ENCODE results near the gene CBX6. TPM values are rescaled to one million over a fixed set of nuclear protein-coding genes. Genes with fewer than 3 reads are reported as not detected.
A peak's percentile ranks its signal among the peaks of the same experiment; 100 is the strongest.

Gene CBX6
- total and polyA plus RNA-seq, 10 donors: 10.2 to 72.2 (median 38.7) TPM

GRCh38 chr22:38845004-38845740, 26.8 kb downstream of the CBX6 start:
- no peak for TF ChIP-seq CTCF (IDR thresholded peaks at IDR 0.05 in 8 of 11, conservative IDR thresholded peaks at IDR 0.05 in 3 of 11)
- TF ChIP-seq POLR2A (IDR thresholded peaks at IDR 0.05): no peak
- TF ChIP-seq POLR2AphosphoS5 (IDR thresholded peaks at IDR 0.05): no peak
- Histone ChIP-seq H3K36me3 (no peaks in the 10 kb centered on the region), H3K27me3 (replicated peaks in 1 of 7) (peaks cover 0 to 64% (median 23%) of the 10 kb centered on the region in 7 donors), H3K27ac (no peak overlapping the region), H3K9me3 (no peaks in the 10 kb centered on the region), H3K4me3 (no peak overlapping the region), H3K4me1 (peaks cover 8 to 33% (median 17%) of the 10 kb centered on the region in 6 donors)
- DNase-seq: no peak
- 62 to 81% (median 78%) methylated on average over 17 of the region's 17 CpGs for WGBS, 5 donors
- intact Hi-C loops (cut with DNase I; ENCODE audit: low total_unique reads): no loop called here

- Histone ChIP-seq H3K4me1 (peaks cover 8 to 33% (median 17%) of the 10 kb centered on the region in 6 donors), H3K9me3 (no peaks in the 10 kb centered on the region), H3K27me3 (replicated peaks in 1 of 7) (peaks cover 0 to 64% (median 23%) of the 10 kb centered on the region in 7 donors), H3K36me3 (no peaks in the 10 kb centered on the region), H3K27ac (peak overlapping the region in 2 of 8 donors; percentile 13 to 71), H3K4me3 (peak overlapping the region in 5 of 8 donors; percentile 29 to 74 (median 46))
- intact Hi-C loops (cut with DNase I; ENCODE audit: low total_unique reads): no loop called here
- 14 to 29% (median 18%) methylated on average over 15 to 22 of the region's 22 CpGs for WGBS, 5 donors
- no peak for DNase-seq
- TF ChIP-seq POLR2AphosphoS5 (IDR thresholded peaks at IDR 0.05) (no peak), POLR2A (IDR thresholded peaks at IDR 0.05) (no peak)
Measured at GRCh38 chr22:38844315-38845003, 27.6 kb downstream of the CBX6 start.

- intact Hi-C loops (cut with DNase I; ENCODE audit: low total_unique reads): no loop called here
- H3K27ac ChIP-seq: peak within 1 kb of the TSS in 5 of 8 donors; percentile 38 to 71 (median 61)
- DNase-seq: no peak
- H3K9me3 ChIP-seq: no peaks in the 10 kb centered on the region
- no peaks in the 10 kb centered on the region for H3K36me3 ChIP-seq
- TF ChIP-seq CTCF (IDR thresholded peaks at IDR 0.05 in 8 of 11, conservative IDR thresholded peaks at IDR 0.05 in 3 of 11) (no peak), POLR2AphosphoS5 (IDR thresholded peaks at IDR 0.05) (peak; percentile 66 to 75 (median 68)), POLR2A (IDR thresholded peaks at IDR 0.05) (no peak)
- H3K27me3 ChIP-seq (replicated peaks in 1 of 7): peaks cover 0 to 59% (median 23%) of the 10 kb centered on the region in 7 donors
- H3K4me1 ChIP-seq: peaks cover 8 to 33% (median 17%) of the 10 kb centered on the region in 6 donors
- WGBS, 5 donors: 0 to 1% (median 0%) methylated on average over 14 to 105 of the region's 105 CpGs
- H3K4me3 ChIP-seq: peak within 1 kb of the TSS; percentile 34 to 74 (median 44)
Measured at GRCh38 chr22:38843657-38844314, 28.2 kb downstream of the CBX6 start, which contains the start of gene NPTXR. TSS of gene NPTXR (minus strand) at chr22:38844028.

GRCh38 chr22:38843201-38843656, 28.8 kb downstream of the CBX6 start:
- Histone ChIP-seq H3K27ac (peak overlapping the region in 5 of 8 donors; percentile 38 to 71 (median 61)), H3K4me3 (peak overlapping the region; percentile 34 to 74 (median 44)), H3K9me3 (no peaks in the 10 kb centered on the region), H3K4me1 (peaks cover 8 to 33% (median 17%) of the 10 kb centered on the region in 6 donors), H3K36me3 (no peaks in the 10 kb centered on the region), H3K27me3 (replicated peaks in 1 of 7) (peaks cover 0 to 63% (median 23%) of the 10 kb centered on the region in 7 donors)
- intact Hi-C loops (cut with DNase I; ENCODE audit: low total_unique reads): no loop called here
- WGBS, 5 donors: 0 to 2% (median 1%) methylated on average over 13 to 68 of the region's 68 CpGs
- peak; percentile 89 for DNase-seq
- TF ChIP-seq POLR2A (IDR thresholded peaks at IDR 0.05) (no peak), CTCF (IDR thresholded peaks at IDR 0.05 in 8 of 11, conservative IDR thresholded peaks at IDR 0.05 in 3 of 11) (peak in 7 of 11 experiments; percentile 21 to 59 (median 44)), POLR2AphosphoS5 (IDR thresholded peaks at IDR 0.05) (peak; percentile 16 to 47 (median 33))

Measured in spleen (tissue), 11 donors.